Thyroid gland (tissue), 4 donors: ENCODE measurements around the gene MARCKSL1. TPM values are rescaled to one million over a fixed set of nuclear protein-coding genes. Genes with fewer than 3 reads are reported as not detected.
"Not testable (repeated sequence)": the region's sequence is repeated elsewhere in the genome, so short reads cannot be mapped to it uniquely, and the experiment has no call there.

ENCODE experiments used
- DNase-seq, 2 donors: peaks; one replicate each; pipeline ENCODE4 v3.0.0-alpha.2; 2019
- H3K27ac ChIP-seq, 3 donors: fragments of 200-600 bp; sonication (generic); 1 replicate in 2 of 3; 2 replicates in 1 of 3; pipeline ENCODE4 v1.5.1; 2016 to 2019; ENCODE audit warnings: mild to moderate bottlenecking in 1 of 3, moderate library complexity in 1 of 3
- H3K27me3 ChIP-seq: fragments of 200-600 bp; sonication (generic); one replicate; pipeline ENCODE4 v1.5.1; 2019
- H3K36me3 ChIP-seq, 2 donors: fragments of 200-600 bp; sonication (generic); one replicate each; pipeline ENCODE4 v1.5.1; 2016 to 2019
- H3K4me1 ChIP-seq, 2 donors: fragments of 200-600 bp; sonication (generic); one replicate each; pipeline ENCODE4 v1.5.1; 2017 to 2019
- H3K4me3 ChIP-seq, 3 donors: fragments of 200-600 bp; sonication (generic); replicated peaks in 1 of 3; 1 replicate in 2 of 3; 2 replicates in 1 of 3; pipeline ENCODE4 v1.5.1; 2016; ENCODE audit warnings: mild to moderate bottlenecking in 1 of 3
- H3K9me3 ChIP-seq: fragments of 200-600 bp; sonication (generic); one replicate; pipeline ENCODE4 v1.5.1; 2017
- CTCF ChIP-seq, 6 experiments: fragments of 200-600 bp in 3 of 6; fragments of 450-650 bp in 3 of 6; sonication (generic) in 3 of 6; IDR thresholded peaks; one replicate each; pipeline ENCODE4 v1.5.1; 2016 to 2019; ENCODE audit warnings: antibody characterized with exemption in 6 of 6, mild to moderate bottlenecking in 2 of 6, inconsistent platforms in 1 of 6, moderate library complexity in 1 of 6
- POLR2A ChIP-seq, 2 donors: fragments of 450-650 bp; IDR thresholded peaks; one replicate each; pipeline ENCODE4 v1.6.1; 2017; ENCODE audit warnings: antibody characterized with exemption in 2 of 2, mild to moderate bottlenecking in 2 of 2, moderate library complexity in 1 of 2
- WGBS, 2 donors: methylation state at CpG; one replicate each; pipeline ENCODE4 v1.1.5; 2017; 5-methylcytosine and 5-hydroxymethylcytosine counted together
- intact Hi-C: fragments of 100-400 bp; cut with DNase I; formaldehyde crosslinking; loops from one replicate; pipeline ENCODE4 v1.15.1; 2023
- total RNA-seq, 4 donors: library from RNA; depleted of rRNA; stranded (reverse); fragments of >200 nt; gene quantifications; one replicate each; pipeline ENCODE4 v1.2.3, GENCODE V29; 2016

Gene MARCKSL1
- total RNA-seq, 4 donors from 2014 or later, result 62.1 to 97.3 (median 70.6) TPM

- 54 to 79% methylated on average over 6 of the region's 6 CpGs for WGBS, 2 donors
- H3K27ac ChIP-seq, result no peak overlapping the region
- H3K9me3 ChIP-seq, result no peaks in the 10 kb centered on the region
Measured at GRCh38 chr1:32357614-32358013, 21.6 kb upstream of the MARCKSL1 start.

GRCh38 chr1:32356478-32356877, 20.4 kb upstream of the MARCKSL1 start:
- Histone ChIP-seq H3K27ac (no peak overlapping the region), H3K36me3 (no peaks in the 10 kb centered on the region), H3K9me3 (no peaks in the 10 kb centered on the region), H3K4me3 (no peak overlapping the region), H3K27me3 (no peaks in the 10 kb centered on the region), H3K4me1 (peaks cover 16 to 28% of the 10 kb centered on the region in 2 donors)
- DNase-seq, result no peak
- WGBS, 2 donors, result 100% methylated on average over 1 of the region's 1 CpG
- intact Hi-C loops, result no loop called here
- no peak for TF ChIP-seq CTCF (IDR thresholded peaks at IDR 0.05)
- no peak for TF ChIP-seq POLR2A (IDR thresholded peaks at IDR 0.05)

More at GRCh38 chr1:32357614-32358013, 21.6 kb upstream of the MARCKSL1 start:
- no peaks in the 10 kb centered on the region for H3K36me3 ChIP-seq
- TF ChIP-seq CTCF (IDR thresholded peaks at IDR 0.05) (no peak), POLR2A (IDR thresholded peaks at IDR 0.05) (no peak)
- intact Hi-C loops, result no loop called here
- no peak for DNase-seq
- H3K27me3 ChIP-seq, result no peaks in the 10 kb centered on the region
- H3K4me3 ChIP-seq, result no peak overlapping the region
- peaks cover 22 to 33% of the 10 kb centered on the region in 2 donors for H3K4me1 ChIP-seq

DNA sequence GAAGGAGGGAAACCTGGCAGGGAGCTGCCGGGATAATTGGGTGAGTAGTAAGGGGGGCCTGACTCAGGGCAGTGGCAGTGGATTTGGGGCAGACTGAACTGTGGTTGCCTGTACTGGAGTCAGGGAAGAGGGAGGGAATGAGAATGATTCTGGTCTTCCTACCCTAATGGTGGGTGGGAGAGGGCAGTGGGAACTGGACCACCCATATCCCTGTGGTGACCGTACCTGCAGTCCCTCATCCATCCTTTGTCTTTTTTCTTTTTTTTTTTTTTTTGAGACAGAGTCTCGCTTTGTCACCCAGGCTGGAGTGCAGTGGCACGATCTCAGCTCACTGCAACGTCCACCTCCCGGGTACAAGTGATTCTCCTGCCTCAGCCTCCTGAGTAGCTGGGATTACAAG, 19.7 kb upstream of the MARCKSL1 start:
- H3K36me3 ChIP-seq, H3K9me3 ChIP-seq, H3K27ac ChIP-seq, DNase-seq, H3K27me3 ChIP-seq, intact Hi-C loops, H3K4me3 ChIP-seq: not testable (repeated sequence)
- peaks cover 17 to 27% of the 10 kb centered on the region in 2 donors for H3K4me1 ChIP-seq
- 91 to 98% methylated on average over 6 of the region's 6 CpGs for WGBS, 2 donors

- Histone ChIP-seq H3K27ac (peak overlapping the region in 1 of 3 donors; percentile 32), H3K4me1 (peaks cover 19 to 43% of the 10 kb centered on the region in 2 donors), H3K9me3 (no peaks in the 10 kb centered on the region), H3K36me3 (no peaks in the 10 kb centered on the region), H3K4me3 (no peak overlapping the region), H3K27me3 (no peaks in the 10 kb centered on the region)
- 43 to 44% methylated on average over 2 of the region's 2 CpGs for WGBS, 2 donors
- DNase-seq, result peak in 1 of 2 donors; percentile 42
- intact Hi-C loops, result no loop called here
- TF ChIP-seq CTCF (IDR thresholded peaks at IDR 0.05) (no peak), POLR2A (IDR thresholded peaks at IDR 0.05) (no peak)
Measured at GRCh38 chr1:32353886-32354570, 18.0 kb upstream of the MARCKSL1 start.

- Histone ChIP-seq H3K4me3 (no peak overlapping the region), H3K36me3 (no peaks in the 10 kb centered on the region), H3K9me3 (no peaks in the 10 kb centered on the region), H3K27me3 (no peaks in the 10 kb centered on the region), H3K4me1 (peaks cover 19 to 45% of the 10 kb centered on the region in 2 donors), H3K27ac (peak overlapping the region in 1 of 3 donors; percentile 32)
- 72 to 87% methylated on average over 2 of the region's 2 CpGs for WGBS, 2 donors
- DNase-seq, result no peak
- TF ChIP-seq CTCF (IDR thresholded peaks at IDR 0.05), result no peak
- TF ChIP-seq POLR2A (IDR thresholded peaks at IDR 0.05), result no peak
- intact Hi-C loops, result no loop called here
Measured at GRCh38 chr1:32353431-32353830, 17.4 kb upstream of the MARCKSL1 start.
